Stimulated activated CD8-positive, alpha-beta memory T cell treated with anti-CD3 and anti-CD28 coated beads, Interleukin-7, amount 100 ng/mL, for 48 hours (primary cell): ENCODE data around the gene CAMTA1.

Experiments used
- DNase-seq, 2 donors: peaks; one replicate each; pipeline ENCODE4 v3.0.0-alpha.2; 2020; ENCODE audit warnings: low read depth in 1 of 2; ENCODE audit errors: extremely low read depth in 1 of 2

Gene CAMTA1

DNA sequence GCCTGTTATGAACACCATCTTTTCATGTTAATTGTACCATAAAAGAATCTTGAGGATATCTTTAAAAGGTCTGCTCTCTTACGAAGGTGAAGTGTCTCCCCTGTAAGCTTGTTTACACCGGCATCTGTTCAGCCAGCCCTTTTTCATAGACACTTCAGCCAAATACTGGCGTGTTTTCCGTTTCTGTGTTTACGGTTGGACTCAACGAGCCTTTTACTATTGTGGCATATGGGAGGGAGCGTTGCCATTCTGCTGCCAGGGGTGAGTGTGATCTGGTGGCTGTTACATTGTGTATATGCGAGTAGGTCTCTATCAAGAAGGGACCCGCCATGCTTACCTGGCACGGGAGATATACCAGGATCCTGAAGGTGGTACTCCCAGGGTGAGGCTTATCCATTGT is 433.8 kb downstream of the CAMTA1 start:
- DNase-seq: no peak

DNA sequence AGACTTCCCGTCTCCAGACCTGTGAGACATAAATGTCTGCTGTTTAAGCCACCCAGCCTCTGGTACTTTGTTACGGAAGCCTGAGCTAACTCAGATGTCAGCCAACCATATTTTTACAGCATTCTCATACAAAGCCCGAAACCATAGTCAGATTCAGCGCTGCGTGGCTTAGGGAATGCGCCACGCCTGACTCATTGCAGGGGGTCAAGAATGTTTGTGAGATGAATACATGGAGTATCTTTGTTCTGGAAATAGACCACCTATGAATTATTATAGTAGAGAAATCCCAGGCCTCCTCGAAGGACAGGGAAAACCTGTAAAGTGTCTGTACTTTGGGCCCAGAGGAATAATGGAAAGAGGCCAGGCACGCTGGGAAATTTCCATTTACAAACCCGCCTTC is 434.8 kb downstream of the CAMTA1 start:
- DNase-seq: no peak

DNA sequence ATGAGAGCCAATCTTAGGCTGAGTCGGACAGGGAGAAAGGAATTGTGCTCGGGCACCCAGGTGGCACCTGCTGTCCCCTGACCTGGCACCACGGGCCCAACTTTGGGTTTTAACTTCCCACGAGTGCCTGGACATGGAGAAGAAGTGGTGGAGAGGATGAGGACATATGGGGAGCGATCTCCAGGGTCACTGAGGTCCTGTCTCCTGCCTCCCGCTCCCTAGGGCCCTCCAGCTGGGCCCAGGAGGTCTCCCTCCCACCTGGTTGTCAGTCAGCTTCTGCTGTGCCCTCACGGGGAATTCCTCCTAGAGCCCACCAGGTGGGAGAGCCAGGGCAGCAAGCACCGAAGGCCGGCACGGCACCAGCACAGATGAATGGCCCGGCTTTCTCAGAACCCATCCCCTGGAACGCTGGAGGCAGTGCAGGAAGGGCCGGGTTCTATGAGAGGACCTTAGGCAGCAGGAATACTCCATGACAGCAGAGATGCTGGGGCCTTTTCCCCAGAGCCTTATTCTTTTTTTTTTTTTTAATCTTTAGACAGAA is 435.5 kb downstream of the CAMTA1 start:
- no peak for DNase-seq

DNA sequence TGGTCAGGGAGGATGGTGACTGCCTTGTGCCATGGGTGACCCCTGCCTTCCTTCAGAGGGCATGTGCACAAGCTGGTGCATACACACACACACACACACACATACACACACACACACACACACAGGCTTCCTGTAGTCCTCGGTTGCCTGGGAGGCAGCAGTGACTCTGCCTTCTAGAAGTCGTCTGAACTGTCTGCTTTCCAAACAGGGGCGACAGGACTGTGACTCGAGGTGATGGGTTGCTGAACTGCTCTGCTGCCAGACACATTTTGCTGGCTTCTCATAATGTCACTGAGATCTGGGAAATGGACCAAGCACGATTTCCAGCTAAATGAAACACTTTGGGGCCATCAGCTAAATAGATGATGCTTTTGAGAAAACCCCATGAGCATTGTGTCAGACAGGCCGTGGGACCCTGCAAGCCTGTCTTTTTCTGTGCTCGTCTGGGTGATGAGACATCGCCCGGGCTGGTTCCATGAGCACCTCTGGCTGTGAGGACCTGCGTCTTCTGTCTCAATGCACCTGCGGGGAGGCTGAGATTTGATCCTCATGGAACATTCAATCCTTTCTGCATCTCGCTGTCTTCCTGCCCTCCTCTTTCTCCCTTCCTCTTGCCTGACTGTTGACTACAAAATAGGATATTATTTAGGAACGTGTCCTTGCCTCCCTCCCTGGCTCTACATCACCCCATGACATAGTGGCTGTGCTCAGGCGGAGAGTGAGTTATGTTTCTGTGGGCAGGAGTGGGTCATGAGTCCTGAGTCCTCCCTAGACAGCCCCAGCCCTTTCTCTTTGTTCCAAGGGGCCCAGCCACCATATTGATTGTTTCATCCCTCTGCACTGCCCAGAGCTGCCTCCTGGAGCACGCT is 436.8 kb downstream of the CAMTA1 start:
- DNase-seq: no peak

DNA sequence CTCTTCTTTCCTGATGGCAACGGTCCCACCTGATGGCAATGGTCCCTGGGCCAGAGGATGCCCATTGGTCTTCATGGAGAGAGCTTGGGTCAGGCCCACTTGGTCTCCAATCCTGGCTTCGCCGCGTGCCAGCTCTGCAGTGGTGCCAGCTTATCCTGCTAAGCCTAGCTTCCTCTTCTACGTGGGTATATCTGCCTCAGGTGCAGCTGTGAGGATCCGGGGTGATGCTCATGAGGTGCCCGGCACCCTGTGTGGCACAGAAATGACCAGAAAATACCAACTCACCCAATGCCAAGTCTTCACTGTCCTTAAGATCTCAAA is 437.4 kb downstream of the CAMTA1 start:
- DNase-seq: no peak

DNA sequence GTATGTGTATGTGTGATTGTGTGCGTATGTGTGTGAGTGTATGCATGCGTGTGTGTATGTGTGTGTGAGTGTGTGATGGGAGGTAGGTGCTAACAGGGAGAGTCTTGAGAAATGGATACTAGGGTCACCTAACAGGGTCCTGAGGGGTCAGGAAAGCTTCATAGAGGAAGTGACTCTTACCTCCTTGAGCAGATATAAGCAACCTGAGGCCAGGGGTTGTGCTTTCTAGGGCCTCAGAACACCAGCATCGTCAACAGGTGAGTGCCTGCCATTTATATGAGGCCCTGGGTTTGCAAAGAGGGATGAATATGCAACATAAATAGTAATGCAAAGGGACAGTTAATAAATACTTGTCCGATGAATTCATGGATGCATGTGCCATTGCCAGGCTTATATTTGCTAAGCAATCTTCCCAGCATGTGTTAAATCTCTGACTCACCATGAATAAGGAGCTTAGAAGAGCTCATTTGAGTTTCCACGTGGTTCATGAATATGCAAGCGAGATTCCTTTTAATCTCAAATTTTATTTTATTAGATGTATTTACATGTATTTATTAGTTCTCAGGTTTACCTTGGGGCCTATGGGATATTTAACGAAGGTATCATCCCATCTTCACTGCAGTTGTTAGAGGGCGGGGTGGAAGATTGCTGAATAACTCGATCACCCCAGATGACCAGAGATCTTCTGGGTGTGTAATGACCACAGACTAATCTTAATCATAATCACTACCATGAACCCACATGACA is 438.3 kb downstream of the CAMTA1 start:
- DNase-seq: no peak

DNA sequence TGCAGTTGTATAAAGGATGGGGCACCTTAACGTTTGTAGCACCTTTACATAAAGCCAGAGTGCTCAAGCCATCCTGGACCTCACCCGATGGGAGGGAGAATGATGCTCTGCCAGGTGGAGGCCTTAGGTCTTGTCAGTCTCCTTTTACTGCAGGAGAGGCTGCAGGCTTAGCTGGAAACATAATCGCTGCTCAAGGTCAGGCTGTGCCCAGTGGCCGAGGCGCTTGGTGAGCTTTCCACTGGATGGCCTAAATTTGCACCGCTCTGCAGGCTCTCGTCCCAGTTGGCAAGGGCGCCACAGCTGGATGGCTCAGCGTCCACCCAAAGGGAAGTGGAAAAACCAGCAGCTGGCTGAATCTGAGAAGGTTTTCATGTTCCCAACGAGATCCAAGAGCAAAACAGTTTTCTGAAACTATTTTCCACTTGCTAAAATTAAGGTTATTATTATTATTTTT is 438.9 kb downstream of the CAMTA1 start:
- no peak for DNase-seq

DNA sequence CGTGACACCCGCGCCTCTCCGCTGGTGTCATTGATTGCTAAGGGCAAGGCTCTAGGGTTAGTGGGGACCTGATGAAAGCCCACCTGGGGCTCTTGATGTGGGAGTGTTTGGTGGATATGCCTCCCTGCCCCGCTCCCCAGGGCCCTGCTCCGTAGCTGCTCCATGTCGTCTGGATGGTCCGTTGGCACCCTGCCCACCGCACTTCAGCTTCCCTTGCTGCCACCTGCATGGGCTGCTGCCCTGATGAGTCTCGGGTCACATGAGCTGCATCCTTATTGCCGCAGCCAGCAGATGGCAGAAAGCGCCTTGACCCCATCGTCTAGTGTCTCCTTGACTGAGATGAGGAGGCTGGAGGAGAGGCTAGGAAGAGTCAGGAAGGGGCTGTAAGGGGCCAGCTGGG is 439.4 kb downstream of the CAMTA1 start:
- DNase-seq: no peak

DNA sequence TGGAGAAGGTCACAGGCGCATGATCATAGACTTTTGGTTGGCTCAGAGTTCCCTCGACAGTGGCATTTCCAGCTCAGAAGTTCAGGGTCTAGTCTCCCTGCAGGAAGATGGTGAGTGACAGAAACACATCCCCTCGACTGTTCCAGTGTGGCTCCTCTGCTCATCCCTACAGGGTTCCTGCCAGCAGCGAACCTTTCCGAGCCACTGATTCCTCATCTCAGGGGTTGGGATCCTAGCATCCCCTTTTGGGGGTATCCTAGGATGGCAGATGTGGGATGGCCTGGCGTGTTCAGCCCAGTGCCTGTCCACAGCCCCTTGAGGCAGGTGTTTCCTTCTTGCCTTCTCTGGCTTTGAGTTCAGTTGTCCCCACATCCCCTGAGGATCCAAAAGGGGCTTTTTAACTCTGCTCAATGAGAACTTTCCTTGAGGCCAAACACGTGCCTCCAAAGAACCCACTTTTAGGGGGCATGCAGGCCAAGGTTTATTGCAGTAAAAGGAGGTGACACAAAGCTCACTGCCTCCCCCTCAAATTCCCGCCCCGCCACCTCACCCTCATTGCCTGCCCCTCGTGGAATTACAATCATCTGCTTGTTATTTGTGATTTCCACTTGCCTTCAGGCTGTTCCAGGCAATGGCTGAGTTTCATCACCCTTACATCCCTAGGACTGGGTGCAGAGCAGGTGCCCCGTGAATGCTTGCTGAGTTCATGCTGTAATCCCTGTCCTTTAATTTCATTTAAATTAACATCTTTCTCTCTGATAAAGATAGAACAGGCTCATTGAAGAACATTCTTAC is 440.7 kb downstream of the CAMTA1 start:
- DNase-seq: no peak

DNA sequence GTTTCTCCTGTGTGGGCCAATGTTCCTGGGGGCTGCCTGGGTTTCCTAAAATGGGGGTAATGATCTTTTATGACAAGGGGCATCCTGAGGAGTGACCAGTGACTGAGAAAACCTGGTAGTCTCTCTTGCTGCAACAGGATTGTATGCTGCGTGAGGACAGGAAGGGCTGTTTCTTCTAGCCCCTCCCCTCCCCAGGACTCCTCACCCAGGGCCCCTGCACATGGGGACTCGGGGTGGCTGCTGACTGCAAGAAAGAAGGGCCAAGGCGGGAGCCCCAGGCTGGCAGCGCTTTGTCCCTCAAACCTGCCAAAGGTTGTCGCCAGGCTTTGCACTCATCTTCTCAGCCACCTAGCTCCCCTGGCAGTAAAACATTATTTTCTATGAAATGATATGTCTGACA is 442.4 kb downstream of the CAMTA1 start:
- DNase-seq: no peak

DNA sequence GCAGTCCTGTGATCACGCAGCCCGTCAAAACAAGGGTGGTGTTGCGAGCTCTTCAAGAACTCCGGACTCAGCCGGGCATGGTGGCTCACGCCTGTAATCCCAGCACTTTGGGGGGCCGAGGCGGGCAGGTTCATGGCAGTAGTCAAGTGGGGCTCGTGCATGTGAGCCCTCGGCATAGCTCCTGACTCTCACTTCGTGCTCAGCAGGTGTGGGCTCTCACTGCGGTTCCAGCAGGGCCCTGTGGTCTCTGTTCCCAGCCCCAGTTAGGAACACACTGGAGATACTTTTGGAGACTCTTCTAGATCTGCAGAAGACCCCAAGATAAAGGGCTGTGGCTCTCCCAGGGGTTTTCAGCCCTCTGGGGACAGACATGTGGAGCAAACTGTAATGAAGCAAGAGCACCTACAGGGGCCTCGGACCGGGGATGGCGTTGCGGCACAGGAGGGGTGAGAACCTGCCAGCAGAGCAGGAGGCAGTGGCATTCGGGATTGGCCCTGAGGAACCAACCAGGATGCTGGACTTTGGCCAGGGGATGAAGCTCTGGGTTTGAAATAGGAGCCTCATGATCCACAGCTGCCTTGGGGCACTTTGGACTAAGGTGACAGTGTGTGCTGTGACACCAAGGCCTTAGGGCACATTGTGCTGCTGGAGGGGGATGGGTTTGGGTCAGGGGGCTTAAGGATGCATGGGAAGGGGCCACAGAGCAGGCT is 443.2 kb downstream of the CAMTA1 start:
- DNase-seq: no peak

DNA sequence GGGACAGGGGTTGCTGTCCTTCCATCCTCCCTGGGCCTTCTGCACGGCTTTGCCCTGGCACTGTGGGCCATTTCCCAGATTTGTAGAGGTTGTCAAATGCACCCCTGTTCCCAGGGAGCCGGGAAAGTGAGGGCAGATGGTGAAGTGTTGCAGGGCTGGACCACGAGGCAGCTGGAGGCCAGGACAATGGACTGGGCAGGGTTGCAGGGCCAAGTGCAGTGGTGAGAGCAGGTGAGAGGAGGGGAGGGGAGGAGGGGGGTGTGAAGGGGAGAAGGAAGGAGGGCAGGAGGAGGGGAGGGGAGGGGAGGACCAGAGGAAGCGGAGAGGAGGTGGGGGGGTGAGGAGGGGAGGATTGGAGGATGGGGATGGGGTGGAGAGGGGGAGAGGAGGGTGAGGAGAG is 443.9 kb downstream of the CAMTA1 start:
- no peak for DNase-seq

DNA sequence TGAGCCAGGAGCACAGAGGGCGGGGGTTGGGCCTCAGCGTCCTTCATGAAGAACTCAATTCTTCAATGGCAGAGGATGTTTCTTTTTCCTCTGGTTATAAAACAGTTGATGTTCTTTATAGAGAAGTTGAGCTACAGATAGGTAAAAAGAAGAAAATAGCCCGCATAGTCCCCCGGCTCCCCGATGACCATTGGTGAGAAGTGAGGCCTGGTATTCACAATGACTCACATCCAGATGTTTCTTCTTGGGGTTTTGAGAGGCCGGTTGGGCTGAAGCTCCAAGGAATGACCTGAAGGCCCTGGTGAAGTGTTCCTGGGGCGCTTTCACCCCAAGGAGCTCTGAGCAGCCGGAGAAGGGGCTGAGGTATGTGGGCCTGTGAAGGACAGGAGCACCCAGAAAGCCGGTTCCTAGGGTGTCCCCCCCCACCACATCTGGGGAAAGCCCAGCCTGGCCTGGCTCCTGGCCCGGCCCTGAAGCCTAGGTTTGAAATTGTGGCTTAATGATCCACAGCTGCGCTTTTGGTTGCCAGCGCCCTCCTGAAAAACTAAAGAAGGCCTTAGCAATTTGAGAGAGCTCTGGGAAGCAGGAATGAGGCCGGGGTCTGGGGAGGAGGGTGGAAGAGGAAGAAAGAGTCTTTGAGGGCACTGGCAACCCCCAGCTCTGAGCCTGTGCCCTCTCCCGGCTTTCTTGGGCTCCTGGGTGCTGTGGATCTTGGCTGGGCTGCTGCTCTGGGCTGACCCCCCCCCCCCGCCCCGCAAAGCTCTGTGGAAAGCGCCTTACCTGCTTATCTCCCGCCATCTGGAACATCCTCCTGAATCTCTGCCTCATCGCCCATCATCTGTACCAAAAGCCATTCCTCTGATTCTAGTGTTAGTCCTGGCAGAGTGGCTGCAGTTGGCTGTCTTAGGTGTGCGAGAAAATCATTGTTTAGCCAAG is 444.7 kb downstream of the CAMTA1 start:
- DNase-seq: no peak

DNA sequence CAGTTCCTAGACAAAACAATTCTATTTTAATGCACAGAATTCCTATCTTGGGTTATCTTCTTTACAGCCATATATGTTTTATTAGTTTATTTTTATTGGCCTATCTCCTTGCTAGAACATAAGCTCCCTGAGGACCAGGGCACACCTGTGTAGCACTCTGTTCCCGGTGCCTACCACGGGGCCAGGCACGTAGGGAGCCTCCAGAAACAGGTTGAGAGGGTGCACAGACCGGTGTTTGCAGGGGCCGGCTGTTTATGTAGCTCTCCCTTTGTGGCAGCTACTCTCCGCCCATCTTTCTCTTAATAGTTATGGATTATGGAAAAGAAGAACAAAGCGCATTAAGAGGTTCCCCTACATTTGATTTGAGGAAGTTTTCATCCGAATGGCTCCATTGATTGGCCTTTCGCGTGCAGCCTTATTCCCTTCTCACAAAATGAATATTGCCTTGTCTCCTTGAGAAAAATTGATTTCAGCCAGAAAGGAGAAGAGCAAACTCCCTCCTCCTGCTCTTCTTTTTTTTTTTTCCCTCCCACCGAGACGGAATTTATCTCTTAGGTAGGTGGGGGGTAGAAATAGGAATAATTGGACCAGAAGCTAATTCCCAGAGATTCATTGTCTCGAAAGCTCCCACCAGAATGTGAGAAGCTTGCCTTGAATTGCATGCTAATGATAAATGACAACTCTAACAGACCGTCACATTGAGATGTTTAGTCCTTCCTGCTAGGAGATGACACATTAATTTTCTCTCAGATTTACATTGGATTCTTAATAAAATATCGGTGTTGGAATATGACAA is 447.4 kb downstream of the CAMTA1 start:
- DNase-seq: no peak

DNA sequence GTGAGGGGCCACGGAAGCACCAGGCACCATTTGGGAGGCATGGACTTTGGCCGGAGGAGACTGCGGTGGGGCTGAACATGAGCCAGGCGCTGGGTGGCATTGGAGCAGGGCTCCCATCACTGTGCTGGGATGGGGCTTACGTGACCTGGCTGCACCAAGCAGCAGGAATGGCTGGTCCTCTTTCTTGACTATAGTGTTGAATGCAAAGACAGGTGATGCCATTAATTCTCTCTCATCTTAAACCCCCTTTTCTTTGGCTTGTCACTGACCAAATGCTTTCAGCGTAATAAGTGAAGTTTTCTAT is 447.9 kb downstream of the CAMTA1 start:
- no peak for DNase-seq

DNA sequence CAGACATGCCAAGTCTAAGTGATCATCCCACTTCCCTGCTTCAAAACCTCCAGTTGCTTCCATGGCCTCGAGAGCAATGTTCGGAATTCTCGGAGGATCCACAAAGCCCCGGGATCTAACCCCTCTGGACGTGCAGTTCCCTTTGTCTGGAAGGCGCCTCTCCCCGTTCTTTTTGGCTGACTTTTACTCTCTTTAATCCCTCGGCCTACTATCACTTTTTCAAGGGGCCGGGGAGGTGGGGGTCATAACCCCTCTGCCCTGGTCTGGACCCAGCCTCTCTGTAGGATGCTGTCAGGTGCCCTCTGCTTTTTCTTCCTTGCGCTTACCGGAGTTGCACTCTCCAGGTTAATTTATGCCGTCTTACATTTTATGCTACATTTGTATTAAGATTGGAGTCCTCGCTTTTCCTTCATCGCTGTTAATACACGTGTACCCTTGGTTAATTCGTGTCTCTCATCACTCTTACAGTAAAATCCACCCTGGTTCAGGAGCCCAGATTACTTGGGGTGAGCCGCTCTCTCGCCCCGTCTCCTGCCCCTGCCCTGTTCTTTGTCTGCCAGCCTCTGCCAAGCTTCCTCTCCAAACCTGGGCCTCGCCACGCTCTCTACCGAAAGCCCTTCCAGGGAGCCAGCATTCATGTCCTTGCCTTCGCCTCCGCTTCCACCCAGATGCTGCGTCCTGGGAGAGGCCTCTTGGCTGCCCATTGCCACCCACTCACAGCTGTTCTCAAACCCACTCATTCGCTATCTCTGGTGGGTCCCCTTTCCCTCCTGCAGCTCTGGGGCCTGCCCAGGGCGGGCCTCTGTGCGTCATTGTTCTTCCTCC is 448.6 kb downstream of the CAMTA1 start:
- no peak for DNase-seq

DNA sequence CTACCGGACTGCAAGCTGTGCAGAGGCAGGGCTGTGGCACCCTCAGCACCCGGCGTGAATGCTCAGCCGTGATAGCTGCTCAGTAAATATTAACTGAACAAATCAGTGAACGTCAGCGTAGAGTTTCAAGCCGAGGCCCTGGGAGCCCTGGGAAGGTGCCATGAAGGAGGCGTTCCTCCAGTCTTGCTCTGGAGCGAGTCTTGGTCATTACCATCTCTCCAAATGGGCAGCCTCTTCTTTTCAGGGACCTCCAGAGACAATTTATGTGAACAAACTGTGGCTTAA is 449.2 kb downstream of the CAMTA1 start:
- DNase-seq: no peak

DNA sequence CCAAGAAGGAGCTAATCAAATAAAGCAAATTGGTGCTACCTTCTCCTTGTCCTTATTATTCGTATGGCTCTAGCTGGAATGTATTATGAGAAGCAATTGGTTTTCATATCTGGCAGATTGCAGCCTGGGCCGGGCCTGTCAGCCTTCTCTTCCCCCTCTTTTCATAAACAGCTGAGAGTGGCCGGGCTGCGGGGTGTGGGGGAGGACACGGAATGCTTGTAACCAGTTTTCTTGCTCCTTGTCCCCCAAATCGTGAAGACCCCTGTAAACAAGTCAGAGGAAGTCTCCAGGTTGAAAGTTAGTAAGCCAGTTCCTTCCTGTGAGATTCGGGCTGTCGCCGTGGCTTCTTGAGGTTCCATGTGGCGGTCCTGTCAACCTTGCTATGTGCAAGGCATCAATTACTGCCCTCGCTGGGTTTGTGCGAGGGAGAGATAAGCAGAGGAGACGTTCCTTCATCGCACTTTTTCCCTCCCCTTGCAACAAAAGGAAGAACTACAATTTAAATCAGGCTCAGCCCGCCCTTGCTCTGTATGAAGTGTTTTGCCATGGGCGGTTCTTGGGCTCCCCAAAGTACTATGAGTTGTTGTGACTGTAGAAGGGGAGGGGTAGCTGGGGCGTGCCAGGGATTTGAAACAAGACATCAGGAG is 450.7 kb downstream of the CAMTA1 start:
- DNase-seq: no peak
